ENCODE results near the gene CLUH.

CLUH gene

DNA sequence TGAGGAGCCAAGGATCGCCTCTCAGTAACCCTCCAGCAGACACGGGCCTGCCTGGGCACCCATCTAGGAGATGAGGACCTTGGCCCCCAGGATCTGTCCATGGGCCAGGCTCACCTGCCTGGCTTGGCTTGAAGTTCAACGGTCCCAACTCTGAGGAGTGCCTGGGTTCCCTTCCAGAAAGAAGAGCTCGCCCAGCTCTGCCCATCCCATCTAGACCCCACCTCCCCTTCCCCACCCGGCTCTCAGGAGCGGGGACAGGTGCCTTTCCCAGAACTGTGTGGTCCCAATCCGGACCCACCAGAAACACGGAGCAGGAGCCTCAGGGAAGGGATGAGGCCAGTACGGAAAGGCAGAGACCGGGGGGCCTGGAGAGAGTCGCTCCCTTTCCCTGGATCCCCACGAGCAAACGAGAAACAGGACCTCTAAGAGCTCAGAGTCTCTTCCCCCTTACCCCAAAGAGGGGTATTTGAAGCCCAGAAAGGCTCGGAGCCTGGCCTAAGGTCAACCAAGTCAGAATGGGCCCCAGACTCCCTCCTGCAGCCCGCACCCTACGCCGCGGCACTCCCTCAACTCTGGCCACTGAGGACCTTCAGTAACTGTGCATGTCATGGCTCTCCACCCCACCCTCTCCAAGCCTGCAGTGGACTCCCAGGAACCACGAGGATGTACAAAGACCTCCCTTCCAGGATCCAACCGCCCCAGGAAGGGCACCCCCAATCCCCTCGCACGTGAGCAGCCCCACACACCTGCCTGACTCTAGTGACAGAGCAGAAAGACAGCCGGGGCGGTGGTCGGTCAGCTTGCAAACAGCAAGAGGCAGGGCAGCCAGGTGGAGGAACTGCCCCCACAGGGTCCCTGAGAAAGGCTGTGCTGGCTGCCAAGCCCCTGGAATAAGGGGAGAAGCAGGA is 5.4 kb downstream of the CLUH start:
- no peak overlapping the region for H3K4me3 ChIP-seq (ENCODE audit: low read depth in 1 of 2, low read length in 1 of 2)
- no peaks in the 10 kb centered on the region for H3K9me3 ChIP-seq
- TF ChIP-seq, protein P1, sequence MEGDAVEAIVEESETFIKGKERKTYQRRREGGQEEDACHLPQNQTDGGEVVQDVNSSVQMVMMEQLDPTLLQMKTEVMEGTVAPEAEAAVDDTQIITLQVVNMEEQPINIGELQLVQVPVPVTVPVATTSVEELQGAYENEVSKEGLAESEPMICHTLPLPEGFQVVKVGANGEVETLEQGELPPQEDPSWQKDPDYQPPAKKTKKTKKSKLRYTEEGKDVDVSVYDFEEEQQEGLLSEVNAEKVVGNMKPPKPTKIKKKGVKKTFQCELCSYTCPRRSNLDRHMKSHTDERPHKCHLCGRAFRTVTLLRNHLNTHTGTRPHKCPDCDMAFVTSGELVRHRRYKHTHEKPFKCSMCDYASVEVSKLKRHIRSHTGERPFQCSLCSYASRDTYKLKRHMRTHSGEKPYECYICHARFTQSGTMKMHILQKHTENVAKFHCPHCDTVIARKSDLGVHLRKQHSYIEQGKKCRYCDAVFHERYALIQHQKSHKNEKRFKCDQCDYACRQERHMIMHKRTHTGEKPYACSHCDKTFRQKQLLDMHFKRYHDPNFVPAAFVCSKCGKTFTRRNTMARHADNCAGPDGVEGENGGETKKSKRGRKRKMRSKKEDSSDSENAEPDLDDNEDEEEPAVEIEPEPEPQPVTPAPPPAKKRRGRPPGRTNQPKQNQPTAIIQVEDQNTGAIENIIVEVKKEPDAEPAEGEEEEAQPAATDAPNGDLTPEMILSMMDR (IDR thresholded peaks at IDR 0.05): no peak
- H3K27me3 ChIP-seq: no peaks in the 10 kb centered on the region
- peaks cover 6% of the 10 kb centered on the region for H3K36me3 ChIP-seq
- peaks cover 12 to 13% of the 10 kb centered on the region in 2 experiments for H3K4me1 ChIP-seq (ENCODE audit: control insufficient read depth in 1 of 2, insufficient read depth in 1 of 2, low read depth in 1 of 2, low read length in 1 of 2)
- H3K27ac ChIP-seq: no peak overlapping the region

DNA sequence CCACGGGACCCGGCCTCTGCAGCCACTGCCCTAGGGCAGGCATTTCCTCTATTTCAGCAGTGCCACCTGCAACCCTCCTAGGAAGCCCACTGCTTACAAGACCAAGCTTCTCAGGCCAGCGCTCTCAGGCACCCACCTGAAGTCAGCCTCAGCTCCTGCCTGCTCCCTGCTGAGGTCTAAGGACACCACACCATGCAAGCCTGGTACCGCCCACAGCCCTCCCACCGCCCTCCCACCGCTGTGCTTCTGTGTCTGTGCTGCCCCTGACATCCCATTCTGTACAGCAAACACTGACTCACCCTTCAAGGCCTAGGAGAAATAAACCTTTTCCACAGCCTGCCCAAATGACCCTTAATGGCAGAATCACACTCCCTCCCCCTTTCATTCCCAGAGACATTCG is 6.3 kb downstream of the CLUH start:
- Histone ChIP-seq H3K4me1 (ENCODE audit: control insufficient read depth in 1 of 2, insufficient read depth in 1 of 2, low read depth in 1 of 2, low read length in 1 of 2) (peaks cover 3 to 4% of the 10 kb centered on the region in 2 experiments), H3K27me3 (no peaks in the 10 kb centered on the region), H3K4me3 (ENCODE audit: low read depth in 1 of 2, low read length in 1 of 2) (no peak overlapping the region), H3K9me3 (no peaks in the 10 kb centered on the region), H3K36me3 (peaks cover 15% of the 10 kb centered on the region), H3K27ac (no peak overlapping the region)
- TF ChIP-seq, protein P1 (IDR thresholded peaks at IDR 0.05): no peak

DNA sequence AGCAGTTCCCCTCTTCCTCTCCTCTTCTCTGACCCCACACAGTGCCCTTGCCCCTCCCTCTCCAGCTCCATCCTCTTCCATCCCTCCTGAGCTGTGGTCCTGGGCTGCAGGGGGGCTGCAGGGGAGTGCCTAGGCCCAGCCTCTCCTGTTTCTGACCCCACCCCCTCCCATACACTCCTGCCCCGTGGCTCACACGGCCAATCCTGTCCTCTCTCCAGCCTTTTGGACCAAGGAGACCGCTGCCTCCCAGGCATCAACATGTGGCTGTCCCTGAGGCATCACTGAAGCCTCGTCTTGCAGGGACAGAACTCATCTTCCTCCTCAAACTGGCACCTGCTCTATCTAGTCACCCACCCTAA is 6.7 kb downstream of the CLUH start:
- Histone ChIP-seq H3K4me1 (ENCODE audit: control insufficient read depth in 1 of 2, insufficient read depth in 1 of 2, low read depth in 1 of 2, low read length in 1 of 2) (peaks cover 0 to under 1% of the 10 kb centered on the region in 2 experiments), H3K9me3 (no peaks in the 10 kb centered on the region), H3K36me3 (peaks cover 19% of the 10 kb centered on the region), H3K27ac (no peak overlapping the region), H3K4me3 (ENCODE audit: low read depth in 1 of 2, low read length in 1 of 2) (no peak overlapping the region), H3K27me3 (no peaks in the 10 kb centered on the region)
- TF ChIP-seq, protein P1 (IDR thresholded peaks at IDR 0.05): no peak

DNA sequence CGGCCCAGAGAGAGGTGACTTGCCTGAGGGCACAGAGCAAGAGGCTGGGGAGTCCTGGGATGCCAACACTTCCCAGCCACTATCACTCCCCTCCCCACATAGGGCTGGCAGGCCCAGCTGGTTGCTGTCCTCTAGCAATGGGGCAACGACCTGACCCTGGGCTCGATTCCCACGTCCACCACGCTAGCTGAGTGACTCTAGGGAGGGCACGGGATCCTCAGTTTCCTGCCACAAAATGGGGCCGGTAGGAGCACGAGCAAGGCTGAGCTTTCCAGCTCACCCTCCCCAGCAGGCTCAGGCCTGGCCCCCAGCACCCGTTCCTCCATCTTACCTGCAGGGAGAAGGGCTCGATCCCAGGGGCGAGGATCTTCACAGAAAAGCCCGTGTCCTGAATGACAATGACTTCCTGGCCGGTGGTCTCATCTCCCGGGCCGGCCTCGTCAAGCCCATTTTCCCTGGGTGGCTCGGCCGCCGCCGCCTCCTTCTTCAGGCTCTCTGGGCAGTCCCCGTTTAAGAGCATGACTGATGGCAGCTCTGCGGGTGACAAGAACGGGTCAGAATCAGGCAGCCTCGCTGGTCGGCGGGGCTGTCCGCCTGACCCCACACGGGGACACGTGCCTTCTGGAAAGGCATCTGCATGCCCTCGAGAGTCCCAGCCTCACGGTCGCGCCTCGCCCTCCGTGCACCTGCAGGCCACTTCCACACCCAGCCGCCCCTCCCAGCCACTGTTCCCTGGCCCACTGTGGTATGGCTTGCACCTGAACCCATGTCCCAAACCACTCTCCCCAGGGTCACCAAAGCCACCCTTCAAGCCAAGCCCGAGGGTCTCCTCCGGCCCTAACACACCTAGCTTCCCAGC is 7.3 kb downstream of the CLUH start:
- Histone ChIP-seq H3K27me3 (no peaks in the 10 kb centered on the region), H3K4me3 (ENCODE audit: low read depth in 1 of 2, low read length in 1 of 2) (no peak overlapping the region), H3K36me3 (peaks cover 19% of the 10 kb centered on the region), H3K9me3 (no peaks in the 10 kb centered on the region), H3K27ac (no peak overlapping the region), H3K4me1 (ENCODE audit: control insufficient read depth in 1 of 2, insufficient read depth in 1 of 2, low read depth in 1 of 2, low read length in 1 of 2) (no peaks in the 10 kb centered on the region)
- TF ChIP-seq, protein P1 (IDR thresholded peaks at IDR 0.05): no peak

DNA sequence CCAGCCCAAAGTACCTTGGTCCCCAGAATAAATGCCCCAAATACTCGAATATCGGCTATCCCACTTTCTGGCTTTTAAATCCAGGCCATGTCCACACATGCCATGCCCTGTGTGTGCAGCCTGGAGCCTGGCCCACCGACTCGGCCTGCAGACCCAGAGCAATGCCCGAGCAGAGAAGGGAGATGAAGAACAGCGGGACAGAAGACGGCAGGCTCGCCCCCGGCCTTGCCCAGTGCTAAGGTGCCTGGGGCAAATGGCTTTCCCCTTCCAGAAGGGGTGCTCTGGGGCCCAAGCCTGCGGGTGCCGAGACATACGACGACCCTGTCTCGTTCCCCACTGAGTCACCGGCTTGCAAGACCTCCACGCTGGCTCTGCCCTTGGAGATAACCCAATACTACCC is 8.0 kb downstream of the CLUH start:
- no peaks in the 10 kb centered on the region for H3K27me3 ChIP-seq
- H3K4me1 ChIP-seq (ENCODE audit: control insufficient read depth in 1 of 2, insufficient read depth in 1 of 2, low read depth in 1 of 2, low read length in 1 of 2): no peaks in the 10 kb centered on the region
- TF ChIP-seq, protein P1 (IDR thresholded peaks at IDR 0.05): no peak
- no peak overlapping the region for H3K4me3 ChIP-seq (ENCODE audit: low read depth in 1 of 2, low read length in 1 of 2)
- no peaks in the 10 kb centered on the region for H3K9me3 ChIP-seq
- peaks cover 19% of the 10 kb centered on the region for H3K36me3 ChIP-seq
- H3K27ac ChIP-seq: no peak overlapping the region
